MM.1S (cell line): ENCODE results near the gene NOXO1.

Source experiments
- EZH2phosphoT487 ChIP-seq: fragments of 300-600 bp; sonication (generic); IDR thresholded peaks from 2 replicates; pipeline ENCODE4 v1.6.1; 2018; ENCODE audit warnings: antibody characterized with exemption, low read length
- TF ChIP-seq, protein P1 (sequence below): fragments of 300-600 bp; sonication (generic); IDR thresholded peaks from 2 replicates; pipeline ENCODE4 v1.5.1; 2016; ENCODE audit warnings: antibody characterized with exemption, low read length, mixed read lengths

DNA sequence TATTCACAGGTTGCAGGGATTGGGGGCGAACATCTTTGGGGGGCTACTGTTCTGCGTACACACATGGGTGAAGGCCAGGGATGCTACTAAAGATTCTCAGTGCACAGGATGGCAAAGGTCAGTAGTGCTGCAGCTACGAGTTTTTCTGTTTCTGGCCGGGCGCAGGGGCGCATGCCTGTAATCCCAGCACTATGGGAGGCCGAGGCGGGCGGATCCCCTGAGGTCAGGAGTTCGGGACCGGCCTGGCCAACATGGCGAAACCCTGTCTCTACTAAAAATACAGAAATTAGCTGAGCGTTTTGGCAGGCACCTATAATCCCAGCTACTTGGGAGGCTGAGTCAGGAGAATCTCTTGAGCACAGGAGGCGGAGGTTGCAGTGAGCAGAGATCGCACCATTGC, 32.3 kb upstream of the NOXO1 start:
- TF ChIP-seq, protein P1, sequence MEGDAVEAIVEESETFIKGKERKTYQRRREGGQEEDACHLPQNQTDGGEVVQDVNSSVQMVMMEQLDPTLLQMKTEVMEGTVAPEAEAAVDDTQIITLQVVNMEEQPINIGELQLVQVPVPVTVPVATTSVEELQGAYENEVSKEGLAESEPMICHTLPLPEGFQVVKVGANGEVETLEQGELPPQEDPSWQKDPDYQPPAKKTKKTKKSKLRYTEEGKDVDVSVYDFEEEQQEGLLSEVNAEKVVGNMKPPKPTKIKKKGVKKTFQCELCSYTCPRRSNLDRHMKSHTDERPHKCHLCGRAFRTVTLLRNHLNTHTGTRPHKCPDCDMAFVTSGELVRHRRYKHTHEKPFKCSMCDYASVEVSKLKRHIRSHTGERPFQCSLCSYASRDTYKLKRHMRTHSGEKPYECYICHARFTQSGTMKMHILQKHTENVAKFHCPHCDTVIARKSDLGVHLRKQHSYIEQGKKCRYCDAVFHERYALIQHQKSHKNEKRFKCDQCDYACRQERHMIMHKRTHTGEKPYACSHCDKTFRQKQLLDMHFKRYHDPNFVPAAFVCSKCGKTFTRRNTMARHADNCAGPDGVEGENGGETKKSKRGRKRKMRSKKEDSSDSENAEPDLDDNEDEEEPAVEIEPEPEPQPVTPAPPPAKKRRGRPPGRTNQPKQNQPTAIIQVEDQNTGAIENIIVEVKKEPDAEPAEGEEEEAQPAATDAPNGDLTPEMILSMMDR, result no peak
- TF ChIP-seq EZH2phosphoT487, result no peak
